IMR-90 (cell line): ENCODE measurements around the gene RSPH9. TPM values are rescaled to one million over a fixed set of nuclear protein-coding genes. Genes with fewer than 3 reads are reported as not detected.

ENCODE experiments used
- NFE2L2 ChIP-seq: fragments of 150-350 bp; IDR thresholded peaks from 2 replicates; pipeline ENCODE4 v1.6.1; 2016; ENCODE audit warnings: low read depth, mild to moderate bottlenecking, low read length
- polyA plus RNA-seq, 3 experiments: library from polyadenylated mRNA; depleted of rRNA; stranded (reverse); fragments of >200 nt; gene quantifications; 2 replicates each; pipeline ENCODE4 v1.2.3, GENCODE V29; 2012; ENCODE audit warnings: low replicate concordance in 1 of 3
- total RNA-seq: library from RNA; depleted of rRNA; stranded (reverse); fragments of >200 nt; gene quantifications from 2 replicates; pipeline ENCODE4 v1.2.3, GENCODE V29; 2012

RSPH9 gene
- total and polyA plus RNA-seq, 2 of the 4 experiments (the other 2 are of a cell fraction): 0.18 to 0.21 TPM

DNA sequence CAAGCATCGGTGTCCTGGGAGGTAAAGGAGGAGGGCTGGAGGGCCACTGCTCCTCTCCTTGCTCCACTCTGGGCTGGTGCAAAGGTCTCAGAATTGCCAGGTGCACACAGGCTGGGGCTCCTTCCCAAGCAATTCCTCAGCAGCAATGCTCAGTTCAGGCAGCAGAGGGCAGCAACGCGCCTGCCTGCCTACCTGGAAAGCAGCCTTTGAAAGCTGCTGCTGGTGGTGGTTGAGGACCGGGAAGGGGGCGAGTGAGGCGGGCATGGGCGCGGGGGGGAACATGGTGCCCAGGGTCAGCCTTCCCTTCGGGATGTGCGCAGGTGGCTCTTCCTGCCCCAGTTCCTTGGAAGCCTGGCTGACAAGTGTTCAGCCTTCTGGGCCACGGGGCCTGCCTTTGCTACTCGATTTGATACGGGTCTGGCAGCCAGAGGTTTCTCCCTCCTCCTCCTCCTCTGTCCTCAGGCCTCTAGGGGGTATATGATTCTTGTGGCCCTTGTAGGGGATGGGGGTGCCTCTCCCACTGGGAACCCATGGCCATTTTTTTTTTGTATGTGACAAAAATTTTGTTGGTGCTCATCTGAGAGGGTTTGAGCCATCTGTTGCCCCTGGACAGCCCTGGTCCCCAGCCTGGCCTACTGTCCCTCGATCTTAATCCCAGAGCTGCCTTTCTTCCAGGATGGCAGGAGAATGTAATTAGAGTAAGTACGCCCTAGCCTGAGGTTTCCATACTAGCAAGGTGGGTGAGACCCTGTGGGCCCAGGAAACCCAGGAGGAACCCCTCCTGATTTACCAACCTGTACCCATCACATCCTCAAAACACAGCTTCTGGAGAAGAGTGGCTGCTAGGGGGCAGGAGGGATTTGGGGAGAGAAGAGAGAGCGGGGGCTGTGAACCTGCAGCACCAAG is 22.7 kb downstream of the RSPH9 start (continued):
- no peak for TF ChIP-seq NFE2L2
